K562 (cell line): Measurements from ENCODE around the gene PIGK. TPM values are rescaled to one million over a fixed set of nuclear protein-coding genes. Genes with fewer than 3 reads are reported as not detected.
"Not testable (repeated sequence)": the region's sequence is repeated elsewhere in the genome, so short reads cannot be mapped to it uniquely, and the experiment has no call there.

Experiments
- ATAC-seq: fragments of 200-7000 bp; cut with Tn5 transposase; 3 replicates; pipeline ENCODE4 v1.9.1; 2020; ENCODE audit warnings: moderate library complexity
- BruUV-seq: library from RNA; stranded (reverse); fragments of 400-500 nt; replicated peaks from 2 replicates; lab custom pipeline; 2021; lab: Mats Ljungman, UMichigan
- CTCF ChIA-PET: fragments of 300-600 bp; formaldehyde crosslinking; extraction: SDS; loops from one replicate; lab custom pipeline; 2021; ENCODE audit warnings: low intra/inter-chr PET ratio; lab: Yijun Ruan, JAX
- POLR2A ChIA-PET: fragments of 300-600, 350-650 bp; sonication (Branson Sonifier 250); formaldehyde crosslinking; extraction: SDS; loops from one replicate; lab custom pipeline; 2021; ENCODE audit warnings: antibody characterized with exemption, inconsistent platforms; lab: Yijun Ruan, JAX
- DNase-seq, 4 experiments: peaks; one replicate each; pipeline versions ENCODE4 v3.0.0 to v3.0.0-alpha.2; 2011 to 2018; ENCODE audit warnings: low spot score in 3 of 4, mixed read lengths in 3 of 4; ENCODE audit errors: extremely low read depth in 1 of 4
- FAIRE-seq: peaks from 2 replicates; lab custom pipeline; 2011; peaks lifted over from hg19 to GRCh38; lab: Jason Lieb, UNC
- H2AFZ ChIP-seq: 2 replicates; pipeline ENCODE4 v1.6.0; 2011; ENCODE audit warnings: low read depth, low read length, control low read depth, inconsistent platforms
- H3K27ac ChIP-seq: fragments of 200-600 bp; 3 replicates; pipeline ENCODE4 v1.8.0; 2011; ENCODE audit warnings: low read depth, mild to moderate bottlenecking, control low read depth, inconsistent platforms, low read length, moderate library complexity, mixed read lengths; ENCODE audit errors: extremely low read depth
- H3K27me3 ChIP-seq, 2 experiments: fragments of 300-600 bp in 1 of 2; 2 replicates in 1 of 2; 3 replicates in 1 of 2; pipeline versions ENCODE4 v1.6.0 to v1.8.0; 2011; ENCODE audit warnings: inconsistent platforms in 2 of 2, low read length in 2 of 2, mild to moderate bottlenecking in 1 of 2, mixed read lengths in 1 of 2, moderate library complexity in 1 of 2; ENCODE audit not compliant: control insufficient read depth in 2 of 2, insufficient read depth in 2 of 2
- H3K36me3 ChIP-seq: fragments of 300-600 bp; 3 replicates; pipeline ENCODE4 v1.8.0; 2011; ENCODE audit warnings: mild to moderate bottlenecking, low read length, inconsistent platforms; ENCODE audit not compliant: control insufficient read depth, insufficient read depth
- H3K4me1 ChIP-seq, 2 experiments: fragments of 200-600 bp in 1 of 2; replicated peaks in 1 of 2; 2 replicates in 1 of 2; 3 replicates in 1 of 2; pipeline versions ENCODE4 v1.5.1 to v1.8.0; 2011; ENCODE audit warnings: inconsistent platforms in 2 of 2, low read length in 2 of 2, mild to moderate bottlenecking in 1 of 2, mixed read lengths in 1 of 2, moderate library complexity in 1 of 2; ENCODE audit not compliant: control insufficient read depth in 2 of 2, insufficient read depth in 2 of 2
- H3K4me2 ChIP-seq: 2 replicates; pipeline ENCODE4 v1.6.1; 2011; ENCODE audit warnings: low read length, control low read depth, inconsistent platforms, mixed read lengths; ENCODE audit not compliant: insufficient read depth
- H3K4me3 ChIP-seq: fragments of 200-600 bp; sonication (generic), shearing (Covaris generic); 2 replicates; pipeline ENCODE4 v1.5.1; 2016; ENCODE audit warnings: control low read depth, inconsistent platforms
- H3K79me2 ChIP-seq: fragments of 200-600 bp; 3 replicates; pipeline ENCODE4 v1.8.0; 2011; ENCODE audit warnings: low read length, inconsistent platforms; ENCODE audit not compliant: control insufficient read depth, insufficient read depth
- H3K9ac ChIP-seq, 2 experiments: 2 replicates each; pipeline versions ENCODE4 v1.6.0 to v1.6.1; 2011; ENCODE audit warnings: low read depth in 2 of 2, low read length in 2 of 2, control low read depth in 1 of 2, inconsistent platforms in 1 of 2, mild to moderate bottlenecking in 1 of 2, mixed read lengths in 1 of 2; ENCODE audit not compliant: insufficient read depth in 1 of 2
- H3K9me1 ChIP-seq: one replicate; pipeline ENCODE4 v1.6.0; 2011; ENCODE audit warnings: inconsistent platforms, mild to moderate bottlenecking, low read length, moderate library complexity; ENCODE audit not compliant: control insufficient read depth, insufficient read depth
- H3K9me3 ChIP-seq: replicated peaks from 2 replicates; pipeline ENCODE4 v1.5.1; 2011; ENCODE audit warnings: low read depth, low read length, inconsistent platforms; ENCODE audit not compliant: control insufficient read depth, insufficient read depth
- H4K20me1 ChIP-seq: replicated peaks from 2 replicates; pipeline ENCODE4 v1.6.1; 2011; ENCODE audit warnings: low read length, inconsistent platforms, mixed read lengths; ENCODE audit not compliant: control insufficient read depth, insufficient read depth
- ARNT ChIP-seq, 2 experiments: fragments of 450-650 bp; IDR thresholded peaks; 2 replicates each; pipeline ENCODE4 v1.6.1; 2016; ENCODE audit warnings: mild to moderate bottlenecking in 1 of 2
- HNRNPUL1 ChIP-seq: fragments of 200-400 bp; formaldehyde crosslinking; IDR thresholded peaks from 2 replicates; pipeline ENCODE4 v1.6.1; 2017; ENCODE audit warnings: low read length
- RB1 ChIP-seq: fragments of 450-650 bp; IDR thresholded peaks from 2 replicates; pipeline ENCODE4 v1.6.1; 2017; ENCODE audit warnings: low read depth, mild to moderate bottlenecking
- RFX5 ChIP-seq: IDR thresholded peaks from 2 replicates; pipeline ENCODE4 v1.6.1; 2011; ENCODE audit warnings: low read depth, mild to moderate bottlenecking, improper control_type of control experiment, low read length
- ZKSCAN8 ChIP-seq: fragments of 200-800 bp; sonication (Bioruptor generic); IDR thresholded peaks from 2 replicates; pipeline ENCODE4 v1.6.1; 2016; ENCODE audit warnings: missing genetic modification characterization, missing compliant biosample characterization
- ZNF316 ChIP-seq: fragments of 450-650 bp; IDR thresholded peaks from 2 replicates; pipeline ENCODE4 v1.6.1; 2016
- ZNF512 ChIP-seq: IDR thresholded peaks from 2 replicates; pipeline ENCODE4 v1.6.1; 2016; ENCODE audit warnings: missing genetic modification characterization, missing compliant biosample characterization
- WGBS: fragments of 100-300 bp; shearing (Covaris generic); methylation state at CpG from one replicate; pipeline ENCODE4 v1.1.6; 2016; ENCODE audit warnings: low coverage, mixed read lengths; ENCODE audit not compliant: insufficient coverage; ENCODE audit errors: missing lambda C conversion rate; 5-methylcytosine and 5-hydroxymethylcytosine counted together
- in situ Hi-C: fragments of 300-500 bp; cut with MboI; formaldehyde crosslinking; loops from 4 replicates; pipeline ENCODE4 v1.15.0; 2018; ENCODE audit warnings: inconsistent platforms, mixed read lengths
- intact Hi-C: fragments of 100-400 bp; cut with micrococcal nuclease; formaldehyde crosslinking; loops from 2 replicates; pipeline ENCODE4 v1.14.2; 2022
- polyA plus RNA-seq, 8 experiments: library from polyadenylated mRNA; depleted of rRNA in 4 of 8; stranded (reverse) in 5 of 8; unstranded in 3 of 8; fragments of >200 nt; fragmentation: Nextera tagmentation in 2 of 8; fragmentation: Illumina TruSeq in 1 of 8; extraction: Ambion mirVana in 2 of 8; extraction: Trizol in 1 of 8; gene quantifications; 2 replicates each; pipeline versions ENCODE4 v1.2.1 to v1.2.3, GENCODE V29; 2011 to 2014; ENCODE audit warnings: inconsistent platforms in 1 of 8, missing spikeins in 1 of 8
- total RNA-seq, 7 experiments: library from RNA; depleted of rRNA in 6 of 7; stranded (reverse); fragments of >200 nt in 6 of 7; fragmentation: Illumina TruSeq in 2 of 7; extraction: Trizol in 2 of 7; gene quantifications; 2 replicates each; pipeline versions ENCODE4 v1.2.1 to v1.2.3, GENCODE V29; 2011 to 2021; ENCODE audit warnings: low replicate concordance in 1 of 7

Gene PIGK
- total and polyA plus RNA-seq, 9 of the 15 experiments (the other 6 are each of a cell fraction or from before 2014, with no cell fraction given) = 15.7 to 59.5 (median 29.9) TPM

- CTCF ChIA-PET, H3K9ac ChIP-seq, H3K27ac ChIP-seq, H3K9me3 ChIP-seq, H4K20me1 ChIP-seq, BruUV-seq, in situ Hi-C loops, intact Hi-C loops, H3K27me3 ChIP-seq, H3K9me1 ChIP-seq, H2AFZ ChIP-seq, H3K79me2 ChIP-seq, POLR2A ChIA-PET, H3K4me2 ChIP-seq, DNase-seq, FAIRE-seq, H3K4me3 ChIP-seq, H3K4me1 ChIP-seq, ATAC-seq, H3K36me3 ChIP-seq: not testable (repeated sequence)
- 88% methylated on average over 3 of the region's 3 CpGs for WGBS
Measured at GRCh38 chr1:77204043-77204442, 15.2 kb downstream of the PIGK start.

- ATAC-seq (no peak), DNase-seq (no peak), FAIRE-seq (no peak)
- Histone ChIP-seq H2AFZ (no peak overlapping the region), H3K27me3 (no peaks in the 10 kb centered on the region), H3K9ac (no peak overlapping the region), H3K9me3 (no peaks in the 10 kb centered on the region), H3K4me2 (no peak overlapping the region), H3K36me3 (no peaks in the 10 kb centered on the region; the same call in 2 of the 3 replicates), H3K4me1 (no peaks in the 10 kb centered on the region), H4K20me1 (no peaks in the 10 kb centered on the region), H3K4me3 (no peak overlapping the region), H3K79me2 (no peaks in the 10 kb centered on the region), H3K9me1 (no peaks in the 10 kb centered on the region), H3K27ac (no peak overlapping the region)
- ChIA-PET POLR2A (interaction anchor here (0.9 to 1.2 kb wide), 2 partner anchors 9 to 13 kb away, joined by 3 read pairs; no protein-coding TSS in a partner anchor), CTCF (no interaction called here)
- in situ Hi-C loops = no loop called here
- no TSS peak for BruUV-seq
- intact Hi-C loops = no loop called here
- WGBS = 77% methylated on average over 3 of the region's 3 CpGs
- TF ChIP-seq HNRNPUL1 (no peak), RFX5 (no peak), ZKSCAN8 (no peak), RB1 (no peak), ZNF316 (no peak), ARNT (IDR thresholded peaks at IDR 0.05) (no peak), ZNF512 (no peak)
Measured at GRCh38 chr1:77202751-77203150, 16.5 kb downstream of the PIGK start.
